Memory B cell (primary cell): ENCODE data around the gene PCNX2.

Experiments
- ATAC-seq: fragments of 150-1000 bp; cut with Tn5 transposase; 2 replicates; pipeline ENCODE4 v1.10.0; 2021; ENCODE audit warnings: low read depth, mild to moderate bottlenecking, moderate library complexity
- DNase-seq, 2 donors: peaks; one replicate each; pipeline ENCODE4 v3.0.0; 2022; ENCODE audit warnings: low spot score in 2 of 2
- H3K27ac Mint-ChIP-seq: one replicate; pipeline ENCODE4 v1.8.0; 2022; ENCODE audit warnings: mild to moderate bottlenecking, moderate library complexity, mixed read lengths
- H3K27me3 Mint-ChIP-seq: one replicate; pipeline ENCODE4 v1.8.0; 2022; ENCODE audit warnings: mixed read lengths
- H3K36me3 Mint-ChIP-seq: one replicate; pipeline ENCODE4 v1.8.0; 2022; ENCODE audit warnings: mild to moderate bottlenecking, mixed read lengths
- H3K4me1 Mint-ChIP-seq: one replicate; pipeline ENCODE4 v1.8.0; 2022; ENCODE audit warnings: mixed read lengths
- H3K4me3 Mint-ChIP-seq: one replicate; pipeline ENCODE4 v1.8.0; 2022; ENCODE audit warnings: mild to moderate bottlenecking, moderate library complexity, mixed read lengths
- H3K9me3 Mint-ChIP-seq: one replicate; pipeline ENCODE4 v1.8.0; 2022; ENCODE audit warnings: mixed read lengths

The PCNX2 gene

GRCh38 chr1:233027046-233027445 lies 268.5 kb downstream of the PCNX2 start:
- H3K4me3 Mint-ChIP-seq = no peak overlapping the region
- peaks cover 19% of the 10 kb centered on the region for H3K36me3 Mint-ChIP-seq
- H3K4me1 Mint-ChIP-seq = peaks cover 2% of the 10 kb centered on the region
- DNase-seq (no peak), ATAC-seq (no peak)
- no peaks in the 10 kb centered on the region for H3K9me3 Mint-ChIP-seq
- H3K27me3 Mint-ChIP-seq = no peaks in the 10 kb centered on the region
- H3K27ac Mint-ChIP-seq = no peak overlapping the region

DNA sequence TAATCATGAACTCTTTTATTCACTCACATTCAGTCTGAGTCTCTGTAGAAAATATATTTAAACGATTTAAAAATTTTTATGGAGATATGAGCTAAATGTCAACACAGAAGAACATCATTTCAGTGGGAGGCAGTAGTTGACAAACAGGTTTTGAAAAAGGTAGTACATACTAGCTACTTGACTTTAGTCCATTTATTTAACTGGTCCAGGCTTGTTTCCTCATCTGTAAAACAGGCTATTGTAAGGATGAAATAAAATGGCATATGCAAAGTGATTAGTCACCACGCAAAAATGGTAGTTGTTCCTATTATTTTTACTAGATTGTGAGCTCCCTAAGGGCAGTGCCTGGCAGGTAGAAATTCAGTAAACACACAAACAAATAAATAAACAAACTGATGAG lies 270.0 kb downstream of the PCNX2 start:
- Mint-ChIP-seq H3K9me3 (no peaks in the 10 kb centered on the region), H3K27ac (no peak overlapping the region), H3K4me1 (peaks cover 2% of the 10 kb centered on the region), H3K36me3 (peaks cover 18% of the 10 kb centered on the region), H3K4me3 (no peak overlapping the region), H3K27me3 (no peaks in the 10 kb centered on the region)
- ATAC-seq (no peak), DNase-seq (no peak)

GRCh38 chr1:233025157-233025556 lies 270.4 kb downstream of the PCNX2 start:
- DNase-seq (no peak), ATAC-seq (no peak)
- Mint-ChIP-seq H3K27me3 (no peaks in the 10 kb centered on the region), H3K9me3 (no peaks in the 10 kb centered on the region), H3K4me3 (no peak overlapping the region), H3K27ac (no peak overlapping the region), H3K4me1 (peaks cover 2% of the 10 kb centered on the region), H3K36me3 (peaks cover 18% of the 10 kb centered on the region)

DNA sequence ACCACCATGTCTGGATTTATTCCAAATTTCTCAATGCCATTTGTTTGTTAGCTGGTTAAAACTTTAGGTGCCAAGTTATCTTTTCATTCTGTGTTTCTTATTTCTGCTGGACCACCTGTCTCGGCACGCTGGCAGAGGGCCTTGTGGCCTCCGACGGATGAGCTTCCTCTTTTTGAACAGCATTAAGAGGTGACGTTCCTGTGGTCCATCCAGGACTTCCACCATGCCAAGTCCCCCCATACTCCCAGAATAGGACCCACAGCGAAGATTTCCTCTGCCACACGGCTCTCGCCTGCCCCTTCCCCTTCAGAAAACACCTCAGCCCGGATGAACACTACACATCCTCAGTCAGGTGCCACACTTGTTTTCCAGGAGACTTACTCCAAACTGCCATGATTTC lies 271.3 kb downstream of the PCNX2 start:
- DNase-seq (no peak), ATAC-seq (no peak)
- Mint-ChIP-seq H3K4me1 (peaks cover 4% of the 10 kb centered on the region), H3K27me3 (no peaks in the 10 kb centered on the region), H3K9me3 (no peaks in the 10 kb centered on the region), H3K36me3 (peaks cover 21% of the 10 kb centered on the region), H3K27ac (no peak overlapping the region), H3K4me3 (no peak overlapping the region)

- Mint-ChIP-seq H3K36me3 (peaks cover 27% of the 10 kb centered on the region), H3K4me3 (no peak overlapping the region), H3K27ac (no peak overlapping the region), H3K4me1 (peaks cover 4% of the 10 kb centered on the region), H3K27me3 (no peaks in the 10 kb centered on the region), H3K9me3 (no peaks in the 10 kb centered on the region)
- DNase-seq = no peak
- ATAC-seq = no peak
These were observed 273.3 kb downstream of the PCNX2 start for GRCh38 chr1:233022246-233022645.

DNA sequence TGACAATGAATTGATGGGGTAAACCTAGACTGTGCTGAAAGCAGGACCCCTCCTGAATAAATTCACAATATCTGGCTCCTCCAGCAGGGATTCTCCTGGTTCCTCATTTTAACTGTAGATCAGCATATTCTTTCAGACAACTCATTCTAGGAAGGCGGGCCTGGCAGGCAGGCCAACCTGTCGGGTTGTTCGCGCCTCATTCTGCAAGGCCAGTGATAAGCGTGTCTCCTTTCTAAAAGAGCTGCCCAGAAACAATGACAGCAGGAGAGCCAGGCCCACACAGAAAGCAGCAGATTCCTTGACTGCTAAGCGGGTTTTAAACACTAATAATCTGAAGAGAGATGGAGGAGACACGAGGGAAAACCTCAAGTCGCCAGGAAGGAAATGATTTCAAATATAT lies 275.1 kb downstream of the PCNX2 start:
- no peak for DNase-seq
- Mint-ChIP-seq H3K27me3 (no peaks in the 10 kb centered on the region), H3K9me3 (no peaks in the 10 kb centered on the region), H3K4me3 (no peak overlapping the region), H3K27ac (no peak overlapping the region), H3K36me3 (peaks cover 28% of the 10 kb centered on the region), H3K4me1 (peaks cover 4% of the 10 kb centered on the region)
- ATAC-seq = no peak

DNA sequence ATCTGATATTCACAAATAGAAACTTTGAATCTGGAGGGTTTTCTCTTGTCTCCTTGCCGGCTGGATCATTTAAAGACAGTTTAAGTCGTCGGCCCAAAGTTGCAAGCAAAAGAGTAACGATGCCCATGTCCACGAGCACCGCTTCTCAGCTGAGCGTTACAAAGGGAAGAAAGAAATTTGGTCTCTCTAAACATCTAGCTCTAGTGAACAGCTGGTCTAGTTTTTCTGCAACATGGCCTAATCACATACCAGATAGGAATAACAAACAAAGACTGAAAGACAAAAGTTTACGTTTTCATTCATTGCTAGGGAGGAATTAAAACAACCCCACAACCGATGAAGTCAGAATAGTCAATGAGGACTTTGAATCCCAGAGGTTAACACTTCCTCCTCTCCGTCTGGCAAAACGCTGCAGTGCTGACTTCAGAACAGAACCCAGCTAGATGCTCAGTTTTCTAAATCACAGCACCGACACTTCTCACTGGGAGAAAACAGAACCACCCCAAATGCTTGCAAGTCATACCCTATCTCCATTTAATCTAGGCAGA lies 275.7 kb downstream of the PCNX2 start:
- peaks cover 4% of the 10 kb centered on the region for H3K4me1 Mint-ChIP-seq
- H3K36me3 Mint-ChIP-seq = peaks cover 28% of the 10 kb centered on the region
- no peaks in the 10 kb centered on the region for H3K9me3 Mint-ChIP-seq
- ATAC-seq (no peak), DNase-seq (no peak)
- no peak overlapping the region for H3K4me3 Mint-ChIP-seq
- H3K27ac Mint-ChIP-seq = no peak overlapping the region
- H3K27me3 Mint-ChIP-seq = no peaks in the 10 kb centered on the region

DNA sequence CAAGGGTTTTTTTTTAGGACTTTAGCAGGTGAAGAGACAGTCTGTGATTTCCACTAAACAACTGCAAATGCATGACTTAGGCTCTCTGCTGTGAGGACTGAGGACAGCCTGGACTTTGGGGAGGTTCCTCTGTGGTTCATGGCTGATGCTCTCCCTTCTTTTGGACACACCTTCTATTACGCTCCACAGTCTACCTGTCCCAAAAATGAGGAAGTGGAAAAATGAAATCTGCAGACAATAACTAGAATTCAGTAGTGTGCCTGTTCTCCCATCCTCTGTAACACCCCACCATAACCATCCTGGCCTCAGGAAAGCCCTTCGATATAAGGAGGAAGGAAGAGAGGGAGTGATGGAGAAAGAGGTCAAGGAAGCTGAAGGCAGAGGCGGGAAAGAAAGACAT lies 276.4 kb downstream of the PCNX2 start:
- Mint-ChIP-seq H3K4me3 (no peak overlapping the region), H3K27me3 (no peaks in the 10 kb centered on the region)

GRCh38 chr1:233016798-233017197 lies 278.7 kb downstream of the PCNX2 start:
- no peak for ATAC-seq
- peaks cover 34% of the 10 kb centered on the region for H3K36me3 Mint-ChIP-seq
- peaks cover 2% of the 10 kb centered on the region for H3K4me1 Mint-ChIP-seq

More for the DNA sequence above, 276.4 kb downstream of the PCNX2 start:
- Mint-ChIP-seq H3K4me1 (peaks cover 4% of the 10 kb centered on the region), H3K36me3 (peaks cover 30% of the 10 kb centered on the region), H3K9me3 (no peaks in the 10 kb centered on the region), H3K27ac (no peak overlapping the region)
- no peak for ATAC-seq
- no peak for DNase-seq

DNA sequence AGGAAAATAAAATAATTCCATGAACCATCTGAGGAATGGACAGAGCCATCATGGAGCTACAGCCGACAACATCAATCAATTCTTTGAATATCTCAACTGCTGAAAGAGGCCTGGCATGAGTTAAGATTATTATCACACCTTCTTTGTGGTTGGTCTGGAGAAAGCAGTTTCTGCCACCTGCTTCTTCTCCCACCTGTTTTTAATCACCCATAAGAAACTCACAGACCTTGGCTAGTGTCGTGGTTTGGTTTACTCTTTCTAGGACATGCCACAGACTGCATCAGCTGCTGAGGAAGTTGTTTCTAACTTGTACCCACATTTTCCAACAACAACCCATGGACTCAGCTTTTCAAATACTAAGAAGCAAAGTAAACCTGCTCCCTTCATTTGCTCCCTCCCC lies 279.6 kb downstream of the PCNX2 start:
- DNase-seq (no peak), ATAC-seq (no peak)
- no peaks in the 10 kb centered on the region for H3K27me3 Mint-ChIP-seq
- H3K4me1 Mint-ChIP-seq = peaks cover 2% of the 10 kb centered on the region
- H3K36me3 Mint-ChIP-seq = peaks cover 35% of the 10 kb centered on the region
- H3K9me3 Mint-ChIP-seq = no peaks in the 10 kb centered on the region
- H3K27ac Mint-ChIP-seq = no peak overlapping the region
- no peak overlapping the region for H3K4me3 Mint-ChIP-seq

More at GRCh38 chr1:233016798-233017197, 278.7 kb downstream of the PCNX2 start:
- H3K9me3 Mint-ChIP-seq = no peaks in the 10 kb centered on the region
- no peak overlapping the region for H3K4me3 Mint-ChIP-seq
- H3K27me3 Mint-ChIP-seq = no peaks in the 10 kb centered on the region
- DNase-seq = no peak
- no peak overlapping the region for H3K27ac Mint-ChIP-seq

DNA sequence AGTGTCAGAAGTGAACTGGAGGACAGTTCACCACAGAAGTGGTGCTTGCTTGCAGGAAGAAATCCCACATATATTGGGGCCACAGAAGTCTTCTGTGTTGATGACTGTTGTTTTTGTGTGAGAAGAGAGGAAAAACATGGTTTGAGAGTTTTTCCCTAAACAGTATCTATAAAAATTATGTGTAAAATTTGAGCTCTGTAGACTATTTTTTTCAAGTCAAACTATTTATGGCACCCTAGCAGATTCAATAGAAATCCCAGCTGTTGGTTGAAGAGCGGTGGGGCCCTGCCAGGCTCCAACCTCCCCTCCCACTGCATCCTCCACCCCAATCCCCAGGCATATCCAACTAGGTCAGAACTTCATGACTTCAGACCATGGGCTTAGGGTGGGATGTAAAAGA lies 283.5 kb downstream of the PCNX2 start:
- no peaks in the 10 kb centered on the region for H3K4me1 Mint-ChIP-seq
- no peak overlapping the region for H3K27ac Mint-ChIP-seq
- no peaks in the 10 kb centered on the region for H3K9me3 Mint-ChIP-seq
- ATAC-seq (no peak), DNase-seq (no peak)
- no peak overlapping the region for H3K4me3 Mint-ChIP-seq
- peaks cover 34% of the 10 kb centered on the region for H3K36me3 Mint-ChIP-seq
- H3K27me3 Mint-ChIP-seq = no peaks in the 10 kb centered on the region

DNA sequence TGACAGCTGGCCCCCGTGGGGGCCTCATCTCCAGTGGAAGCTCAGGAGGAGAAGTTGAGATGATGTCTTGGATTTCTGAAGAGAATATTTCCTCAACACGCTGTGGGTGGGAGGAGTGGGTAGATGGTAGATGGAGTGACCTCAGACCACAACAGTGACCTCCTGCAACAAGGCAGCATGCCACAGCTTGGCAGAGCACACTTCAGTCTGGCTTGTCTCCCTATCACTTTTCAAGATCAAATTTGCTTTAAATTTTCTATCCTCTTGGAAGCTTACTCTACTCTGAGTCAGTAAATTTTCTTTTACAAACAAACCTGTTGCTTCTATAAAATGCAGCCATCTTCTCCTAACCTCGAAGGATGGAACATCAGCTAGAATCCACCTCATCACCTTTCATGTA lies 285.4 kb downstream of the PCNX2 start:
- DNase-seq = no peak
- Mint-ChIP-seq H3K27me3 (no peaks in the 10 kb centered on the region), H3K4me3 (no peak overlapping the region), H3K9me3 (no peaks in the 10 kb centered on the region), H3K27ac (no peak overlapping the region), H3K4me1 (no peaks in the 10 kb centered on the region), H3K36me3 (peaks cover 37% of the 10 kb centered on the region)
- ATAC-seq = no peak

- no peak for DNase-seq
- no peaks in the 10 kb centered on the region for H3K27me3 Mint-ChIP-seq
- H3K4me3 Mint-ChIP-seq = no peak overlapping the region
- H3K9me3 Mint-ChIP-seq = peaks cover 3% of the 10 kb centered on the region
- ATAC-seq = no peak
- H3K4me1 Mint-ChIP-seq = no peaks in the 10 kb centered on the region
- peaks cover 37% of the 10 kb centered on the region for H3K36me3 Mint-ChIP-seq
- H3K27ac Mint-ChIP-seq = no peak overlapping the region
These were observed 289.0 kb downstream of the PCNX2 start for GRCh38 chr1:233006541-233006973.

- H3K27ac Mint-ChIP-seq = no peak overlapping the region
- DNase-seq = no peak
- no peaks in the 10 kb centered on the region for H3K27me3 Mint-ChIP-seq
- peaks cover 3% of the 10 kb centered on the region for H3K9me3 Mint-ChIP-seq
- no peaks in the 10 kb centered on the region for H3K4me1 Mint-ChIP-seq
- no peak for ATAC-seq
- H3K4me3 Mint-ChIP-seq = no peak overlapping the region
- peaks cover 37% of the 10 kb centered on the region for H3K36me3 Mint-ChIP-seq
These were observed 289.4 kb downstream of the PCNX2 start for GRCh38 chr1:233006108-233006507.

- H3K4me1 Mint-ChIP-seq = no peaks in the 10 kb centered on the region
- ATAC-seq = no peak
- no peak for DNase-seq
- no peak overlapping the region for H3K27ac Mint-ChIP-seq
- H3K36me3 Mint-ChIP-seq = peaks cover 38% of the 10 kb centered on the region
- H3K4me3 Mint-ChIP-seq = no peak overlapping the region
- peaks cover 3% of the 10 kb centered on the region for H3K9me3 Mint-ChIP-seq
- H3K27me3 Mint-ChIP-seq = no peaks in the 10 kb centered on the region
These were observed 289.8 kb downstream of the PCNX2 start for GRCh38 chr1:233005703-233006102.
